Osteoblast (primary cell): ENCODE results near the gene PLA2G2C. TPM values are rescaled to one million over a fixed set of nuclear protein-coding genes. Genes with fewer than 3 reads are reported as not detected.
A peak's percentile ranks its signal among the peaks of the same experiment; 100 is the strongest.

ENCODE experiments used
- DNase-seq: peaks from one replicate; pipeline ENCODE4 v3.0.0; 2011; ENCODE audit warnings: low spot score, mixed read lengths; ENCODE audit not compliant: insufficient read length; ENCODE audit errors: missing footprints
- H2AFZ ChIP-seq: 2 replicates; pipeline ENCODE4 v1.6.0; 2011; ENCODE audit warnings: mild to moderate bottlenecking, low read length
- H3K27ac ChIP-seq: 2 replicates; pipeline ENCODE4 v1.5.1; 2011; ENCODE audit warnings: mild to moderate bottlenecking, low read depth, low read length, moderate library complexity
- H3K27me3 ChIP-seq: 2 replicates; pipeline ENCODE4 v1.6.0; 2012; ENCODE audit warnings: mild to moderate bottlenecking, control low read depth, inconsistent platforms, low read length, moderate library complexity; ENCODE audit not compliant: insufficient read depth
- H3K36me3 ChIP-seq: 2 replicates; pipeline ENCODE4 v1.5.1; 2011; ENCODE audit warnings: mild to moderate bottlenecking, low read length, control low read depth, moderate library complexity; ENCODE audit not compliant: insufficient read depth
- H3K4me1 ChIP-seq: 2 replicates; pipeline ENCODE4 v1.5.1; 2011; ENCODE audit warnings: mild to moderate bottlenecking, low read length, control low read depth, moderate library complexity; ENCODE audit not compliant: insufficient read depth
- H3K4me2 ChIP-seq: 2 replicates; pipeline ENCODE4 v1.6.0; 2011; ENCODE audit warnings: mild to moderate bottlenecking, low read length; ENCODE audit not compliant: insufficient read depth
- H3K4me3 ChIP-seq: fragments of 200-600 bp; sonication (generic); 3 replicates; pipeline ENCODE4 v1.5.1; 2012; ENCODE audit warnings: mild to moderate bottlenecking, low read length, inconsistent platforms; ENCODE audit not compliant: insufficient read depth
- H3K79me2 ChIP-seq: 2 replicates; pipeline ENCODE4 v1.6.0; 2012; ENCODE audit warnings: mild to moderate bottlenecking, low read length, control low read depth, inconsistent platforms; ENCODE audit not compliant: insufficient read depth
- H3K9me3 ChIP-seq: 2 replicates; pipeline ENCODE4 v1.5.1; 2011; ENCODE audit warnings: low read depth, low read length, control low read depth
- H4K20me1 ChIP-seq: 2 replicates; pipeline ENCODE4 v1.6.0; 2012; ENCODE audit warnings: mild to moderate bottlenecking, low read length, control low read depth; ENCODE audit not compliant: insufficient read depth
- CTCF ChIP-seq: IDR thresholded peaks from 2 replicates; pipeline ENCODE4 v1.5.1; 2011; ENCODE audit warnings: mild to moderate bottlenecking, low read depth, low read length, moderate library complexity; ENCODE audit errors: extremely low read depth
- total RNA-seq: library from RNA; depleted of rRNA; stranded (reverse); fragments of >200 nt; gene quantifications from 2 replicates; pipeline ENCODE4 v1.2.3, GENCODE V29; 2012

PLA2G2C gene
- total RNA-seq, 1 donor = not detected

GRCh38 chr1:20120796-20121195 is 65.5 kb downstream of the PLA2G2C start:
- no peak overlapping the region for H3K4me2 ChIP-seq
- H3K27ac ChIP-seq = no peak overlapping the region
- H2AFZ ChIP-seq = no peak overlapping the region
- no peaks in the 10 kb centered on the region for H3K79me2 ChIP-seq
- H3K27me3 ChIP-seq = peaks cover 28% of the 10 kb centered on the region
- peaks cover 6% of the 10 kb centered on the region for H3K4me1 ChIP-seq
- no peaks in the 10 kb centered on the region for H3K9me3 ChIP-seq
- H4K20me1 ChIP-seq = no peaks in the 10 kb centered on the region
- peak; percentile 58 for DNase-seq
- no peaks in the 10 kb centered on the region for H3K36me3 ChIP-seq
- no peak for TF ChIP-seq CTCF
- H3K4me3 ChIP-seq = no peak overlapping the region

GRCh38 chr1:20119347-20119746 is 67.0 kb downstream of the PLA2G2C start, which contains the start of gene PLA2G2D:
TSS of gene PLA2G2D (minus strand) at chr1:20119536. CDS start at chr1:20119498, 38 bp downstream.
- Histone ChIP-seq H3K9me3 (no peaks in the 10 kb centered on the region), H3K79me2 (no peaks in the 10 kb centered on the region), H4K20me1 (no peaks in the 10 kb centered on the region), H3K36me3 (no peaks in the 10 kb centered on the region), H2AFZ (no peak within 1 kb of the TSS), H3K4me2 (no peak within 1 kb of the TSS), H3K4me1 (peaks cover 2% of the 10 kb centered on the region), H3K4me3 (no peak within 1 kb of the TSS), H3K27ac (no peak within 1 kb of the TSS), H3K27me3 (peaks cover 20% of the 10 kb centered on the region)
- no peak for TF ChIP-seq CTCF
- peak; percentile 29 for DNase-seq

GRCh38 chr1:20117236-20117635 is 69.1 kb downstream of the PLA2G2C start:
- Histone ChIP-seq H3K4me2 (no peak overlapping the region), H4K20me1 (no peaks in the 10 kb centered on the region), H3K27me3 (peaks cover 20% of the 10 kb centered on the region), H3K4me3 (no peak overlapping the region), H3K79me2 (no peaks in the 10 kb centered on the region), H3K27ac (no peak overlapping the region), H2AFZ (no peak overlapping the region), H3K4me1 (no peaks in the 10 kb centered on the region), H3K9me3 (no peaks in the 10 kb centered on the region), H3K36me3 (no peaks in the 10 kb centered on the region)
- DNase-seq = no peak
- TF ChIP-seq CTCF = no peak

GRCh38 chr1:20115916-20116315 is 70.4 kb downstream of the PLA2G2C start:
- H2AFZ ChIP-seq = no peak overlapping the region
- no peak for TF ChIP-seq CTCF
- no peak overlapping the region for H3K4me2 ChIP-seq
- no peaks in the 10 kb centered on the region for H3K4me1 ChIP-seq
- H3K79me2 ChIP-seq = no peaks in the 10 kb centered on the region
- no peaks in the 10 kb centered on the region for H4K20me1 ChIP-seq
- no peaks in the 10 kb centered on the region for H3K9me3 ChIP-seq
- no peak overlapping the region for H3K4me3 ChIP-seq
- H3K27me3 ChIP-seq = peaks cover 13% of the 10 kb centered on the region
- DNase-seq = no peak
- no peaks in the 10 kb centered on the region for H3K36me3 ChIP-seq
- no peak overlapping the region for H3K27ac ChIP-seq
